Body of pancreas (tissue), 4 donors: ENCODE results near the gene SOAT2.

ENCODE experiments used
- CTCF ChIP-seq, 7 experiments: fragments of 450-650 bp in 4 of 7; fragments of 200-600 bp in 3 of 7; sonication (generic) in 3 of 7; IDR thresholded peaks; one replicate each; pipeline ENCODE4 v1.5.1; 2016 to 2019; ENCODE audit warnings: antibody characterized with exemption in 7 of 7
- POLR2A ChIP-seq, 3 donors: fragments of 450-650 bp; IDR thresholded peaks; one replicate each; pipeline ENCODE4 v1.6.1; 2016; ENCODE audit warnings: antibody characterized with exemption in 3 of 3, mild to moderate bottlenecking in 2 of 3

GRCh38 chr12:53063708-53064612 is 39.3 kb upstream of the SOAT2 start:
- TF ChIP-seq CTCF (IDR thresholded peaks at IDR 0.05): no peak
- no peak for TF ChIP-seq POLR2A (IDR thresholded peaks at IDR 0.05)
